ENCODE measurements around the gene ZNF90. TPM values are rescaled to one million over a fixed set of nuclear protein-coding genes. Genes with fewer than 3 reads are reported as not detected.

Gene ZNF90
- polyA plus RNA-seq, 6 donors from 2014 or later = 2.5 to 4.8 (median 4.1) TPM

Other genes starting within 250 kb of the ZNF90 start
- 10 to 100 TPM; 12.6 to 22.6 (median 19.8) TPM for gene ZNF253, start 212.1 kb upstream of the ZNF90 start, polyA plus RNA-seq (ENCODE audit: low read depth in 6 of 6)
- gene ZNF93, start 177.1 kb upstream of the ZNF90 start, polyA plus RNA-seq (ENCODE audit: low read depth in 6 of 6) = 10 to 100 TPM; 13.1 to 24.6 (median 18.9) TPM
- gene ZNF682, start 38.5 kb upstream of the ZNF90 start, polyA plus RNA-seq (ENCODE audit: low read depth in 6 of 6) = 1 to 10 TPM; 2.5 to 6.0 (median 3.1) TPM
- gene ZNF486, start 89.2 kb downstream of the ZNF90 start, polyA plus RNA-seq (ENCODE audit: low read depth in 6 of 6) = 10 to 100 TPM in 1 of 6 donors, 1 to 10 TPM in 5; 6.4 to 13.9 (median 8.2) TPM

Measured in naive B cell (primary cell).